Peyer's patch (tissue), 4 donors: Measurements from ENCODE around the gene ARHGAP31.

Source experiments
- CTCF ChIP-seq, 6 experiments: fragments of 450-650 bp in 4 of 6; fragments of 200-600 bp in 2 of 6; sonication (generic) in 1 of 6; IDR thresholded peaks; one replicate each; pipeline ENCODE4 v1.5.1; 2017 to 2019; ENCODE audit warnings: antibody characterized with exemption in 6 of 6, mild to moderate bottlenecking in 3 of 6, moderate library complexity in 1 of 6
- POLR2A ChIP-seq, 2 donors: fragments of 450-650 bp; IDR thresholded peaks; one replicate each; pipeline ENCODE4 v1.5.1; 2017; ENCODE audit warnings: antibody characterized with exemption in 2 of 2, mild to moderate bottlenecking in 2 of 2, moderate library complexity in 2 of 2

DNA sequence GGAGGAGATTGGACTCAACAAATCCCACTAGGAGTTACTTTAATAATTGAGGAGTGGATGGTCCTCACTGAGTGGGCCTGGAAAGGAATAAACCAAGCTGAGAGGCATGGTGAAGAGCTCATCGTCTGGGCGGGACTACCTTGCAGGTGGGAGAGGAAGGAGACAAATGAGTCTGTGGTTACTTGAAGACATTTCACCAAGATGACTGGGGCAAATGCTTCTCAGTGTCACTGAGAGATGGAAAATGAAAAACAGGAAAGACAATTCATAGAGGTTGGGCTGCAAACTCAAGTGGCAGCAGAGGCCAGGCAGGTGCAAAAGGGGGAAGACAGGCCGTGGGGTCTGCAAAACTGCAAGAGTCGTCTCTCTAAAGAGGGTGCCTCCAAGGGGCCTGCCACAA is 1.5 kb upstream of the ARHGAP31 start:
- no peak for TF ChIP-seq CTCF (IDR thresholded peaks at IDR 0.05)
- TF ChIP-seq POLR2A (IDR thresholded peaks at IDR 0.05) = no peak
